IMR-90 (cell line): ENCODE measurements around the gene BCL2. TPM values are rescaled to one million over a fixed set of nuclear protein-coding genes. Genes with fewer than 3 reads are reported as not detected.

Source experiments
- ATAC-seq: fragments of 200-7000 bp; cut with Tn5 transposase; 2 replicates; pipeline ENCODE4 v1.9.1; 2020; ENCODE audit warnings: low read depth, mild to moderate bottlenecking, moderate library complexity
- BruUV-seq: library from RNA; stranded (reverse); fragments of 400-500 nt; replicated peaks from 2 replicates; lab custom pipeline; 2021; lab: Mats Ljungman, UMichigan
- CTCF ChIA-PET: fragments of 300-600 bp; formaldehyde crosslinking; extraction: SDS; loops from one replicate; lab custom pipeline; 2021; ENCODE audit warnings: antibody characterized with exemption; lab: Yijun Ruan, JAX
- POLR2A ChIA-PET: fragments of 300-600 bp; sonication (Branson Sonifier 250); formaldehyde crosslinking; loops from one replicate; lab custom pipeline; 2022; ENCODE audit warnings: antibody characterized with exemption; ENCODE audit not compliant: unreplicated experiment; lab: Charles Lee
- DNase-seq: peaks from one replicate; pipeline ENCODE4 v3.0.0; 2013
- H2AFZ ChIP-seq: replicated peaks from 2 replicates; pipeline ENCODE3; 2013; ENCODE audit warnings: low read length, mild to moderate bottlenecking; ENCODE audit not compliant: poor library complexity
- H2AK5ac ChIP-seq: 2 replicates; pipeline ENCODE4 v1.6.1; 2013; ENCODE audit warnings: low read depth, low read length, inconsistent platforms
- H2AK9ac ChIP-seq: replicated peaks from 2 replicates; pipeline ENCODE3; 2013; ENCODE audit warnings: mild to moderate bottlenecking, low read depth, low read length, moderate library complexity; ENCODE audit not compliant: poor library complexity
- H2BK120ac ChIP-seq: 2 replicates; pipeline ENCODE4 v1.6.1; 2013; ENCODE audit warnings: low read depth, low read length, inconsistent platforms
- H2BK15ac ChIP-seq: 3 replicates; pipeline ENCODE4 v1.6.1; 2013; ENCODE audit warnings: low read depth, low read length, inconsistent platforms
- H2BK20ac ChIP-seq: 2 replicates; pipeline ENCODE4 v1.6.1; 2013; ENCODE audit warnings: low read depth, mild to moderate bottlenecking, inconsistent platforms, low read length, moderate library complexity
- H2BK5ac ChIP-seq: 2 replicates; pipeline ENCODE4 v1.6.1; 2013; ENCODE audit warnings: mild to moderate bottlenecking, low read depth, low read length, inconsistent platforms; ENCODE audit not compliant: poor library complexity, severe bottlenecking
- H3K14ac ChIP-seq: replicated peaks from 2 replicates; pipeline ENCODE4 v1.6.1; 2013; ENCODE audit warnings: low read depth, low read length, inconsistent platforms
- H3K18ac ChIP-seq: 2 replicates; pipeline ENCODE4 v1.6.1; 2013; ENCODE audit warnings: low read depth, low read length, control low read depth
- H3K23ac ChIP-seq: 2 replicates; pipeline ENCODE4 v1.6.1; 2013; ENCODE audit warnings: low read depth, low read length, inconsistent platforms
- H3K27ac ChIP-seq: 2 replicates; pipeline ENCODE4 v1.5.1; 2013; ENCODE audit warnings: mild to moderate bottlenecking, control low read depth, low read length; ENCODE audit not compliant: insufficient read depth
- H3K27me3 ChIP-seq: 2 replicates; pipeline ENCODE4 v1.6.1; 2013; ENCODE audit warnings: low read length; ENCODE audit not compliant: control insufficient read depth, insufficient read depth
- H3K36me3 ChIP-seq: 2 replicates; pipeline ENCODE4 v1.6.1; 2013; ENCODE audit warnings: low read length, mixed read lengths; ENCODE audit not compliant: control insufficient read depth, insufficient read depth
- H3K4ac ChIP-seq: 2 replicates; pipeline ENCODE4 v1.6.1; 2013; ENCODE audit warnings: low read depth, low read length, inconsistent platforms
- H3K4me1 ChIP-seq: 2 replicates; pipeline ENCODE4 v1.6.1; 2013; ENCODE audit warnings: low read length, mixed read lengths; ENCODE audit not compliant: control insufficient read depth, insufficient read depth
- H3K4me2 ChIP-seq: 2 replicates; pipeline ENCODE4 v1.6.1; 2013; ENCODE audit warnings: low read depth, mild to moderate bottlenecking, control low read depth, low read length, moderate library complexity
- H3K4me3 ChIP-seq: 2 replicates; pipeline ENCODE4 v1.5.1; 2013; ENCODE audit warnings: low read depth, mild to moderate bottlenecking, control low read depth, low read length, moderate library complexity; ENCODE audit not compliant: insufficient read depth
- H3K56ac ChIP-seq: 2 replicates; pipeline ENCODE4 v1.6.1; 2013; ENCODE audit warnings: low read length, inconsistent platforms; ENCODE audit not compliant: insufficient read depth; ENCODE audit errors: extremely low read depth
- H3K79me1 ChIP-seq, 2 experiments: 2 replicates each; pipeline ENCODE4 v1.6.1; 2013; ENCODE audit warnings: low read length in 2 of 2, inconsistent platforms in 1 of 2, low read depth in 1 of 2
- H3K9ac ChIP-seq: 2 replicates; pipeline ENCODE4 v1.6.1; 2013; ENCODE audit warnings: low read depth, low read length, control low read depth
- H3K9me1 ChIP-seq: 2 replicates; pipeline ENCODE4 v1.6.1; 2013; ENCODE audit warnings: low read length, inconsistent platforms; ENCODE audit not compliant: insufficient read depth
- H3K9me3 ChIP-seq: 2 replicates; pipeline ENCODE4 v1.6.1; 2013; ENCODE audit warnings: low read length; ENCODE audit not compliant: control insufficient read depth, insufficient read depth
- H4K20me1 ChIP-seq: 2 replicates; pipeline ENCODE4 v1.6.1; 2013; ENCODE audit warnings: low read length, inconsistent platforms; ENCODE audit not compliant: insufficient read depth
- H4K5ac ChIP-seq: 2 replicates; pipeline ENCODE4 v1.6.1; 2013; ENCODE audit warnings: mild to moderate bottlenecking, low read depth, low read length, control low read depth
- H4K8ac ChIP-seq, 2 experiments: 2 replicates each; pipeline ENCODE4 v1.6.1; 2013; ENCODE audit warnings: low read depth in 2 of 2, low read length in 2 of 2, control low read depth in 1 of 2, inconsistent platforms in 1 of 2
- H4K91ac ChIP-seq: 2 replicates; pipeline ENCODE4 v1.6.1; 2013; ENCODE audit warnings: low read depth, low read length, inconsistent platforms; ENCODE audit not compliant: insufficient read depth
- BHLHE40 ChIP-seq: fragments of 150-350 bp; IDR thresholded peaks from 2 replicates; pipeline ENCODE4 v1.6.1; 2016; ENCODE audit warnings: mild to moderate bottlenecking, low read depth, low read length
- MAZ ChIP-seq: IDR thresholded peaks from 2 replicates; pipeline ENCODE4 v1.6.1; 2012; ENCODE audit warnings: low read depth, mild to moderate bottlenecking, low read length, improper control_type of control experiment, moderate library complexity, borderline replicate concordance
- MXI1 ChIP-seq: IDR thresholded peaks from 2 replicates; pipeline ENCODE4 v1.6.1; 2012; ENCODE audit warnings: low read depth, mild to moderate bottlenecking, low read length, moderate library complexity, borderline replicate concordance
- SMC3 ChIP-seq: fragments of 150-350 bp; IDR thresholded peaks from 2 replicates; pipeline ENCODE4 v1.6.1; 2016; ENCODE audit warnings: low read depth, mild to moderate bottlenecking, antibody characterized with exemption, low read length, moderate library complexity
- WGBS, 2 experiments: methylation state at CpG; one replicate each; pipeline versions ENCODE4 v1.1.5 to v1.1.7; 2013; ENCODE audit warnings: missing lambda C conversion rate in 2 of 2; ENCODE audit not compliant: insufficient read length in 1 of 2; ENCODE audit errors: extremely low coverage in 2 of 2; 5-methylcytosine and 5-hydroxymethylcytosine counted together
- dilution Hi-C: fragments of 300-500 bp; cut with HindIII; formaldehyde crosslinking; loops from one replicate; pipeline ENCODE4 v1.14.3; 2018; ENCODE audit warnings: low sequenced_read_pairs; ENCODE audit not compliant: unreplicated experiment
- in situ Hi-C: fragments of 300-500 bp; cut with MboI; formaldehyde crosslinking; loops from 3 replicates; pipeline ENCODE4 v1.14.3; 2019; ENCODE audit warnings: low sequenced_read_pairs, inconsistent platforms, mixed read lengths
- intact Hi-C: fragments of 100-400 bp; cut with micrococcal nuclease; formaldehyde crosslinking; loops from 2 replicates; pipeline ENCODE4 v1.10.0; 2022
- polyA plus RNA-seq, 3 experiments: library from polyadenylated mRNA; depleted of rRNA; stranded (reverse); fragments of >200 nt; gene quantifications; 2 replicates each; pipeline ENCODE4 v1.2.3, GENCODE V29; 2012; ENCODE audit warnings: low replicate concordance in 1 of 3
- total RNA-seq: library from RNA; depleted of rRNA; stranded (reverse); fragments of >200 nt; gene quantifications from 2 replicates; pipeline ENCODE4 v1.2.3, GENCODE V29; 2012
- TF ChIP-seq, protein P1 (sequence below): fragments of 150-350 bp; IDR thresholded peaks from 2 replicates; pipeline ENCODE4 v1.6.1; 2016; ENCODE audit warnings: low read depth, mild to moderate bottlenecking, low read length, moderate library complexity, borderline replicate concordance
- TF ChIP-seq, protein P2 (sequence below): conservative IDR thresholded peaks from 2 replicates; pipeline ENCODE4 v1.5.1; 2012; ENCODE audit warnings: mild to moderate bottlenecking, low read depth, low read length, improper control_type of control experiment
- TF ChIP-seq, protein P3 (sequence below): fragments of 150-350 bp; IDR thresholded peaks from 2 replicates; pipeline ENCODE4 v1.6.1; 2017; ENCODE audit warnings: mild to moderate bottlenecking, antibody characterized with exemption, low read length, low read depth

Gene BCL2
- total and polyA plus RNA-seq, 2 of the 4 experiments (the other 2 are of a cell fraction) = 0.24 to 0.54 TPM

DNA sequence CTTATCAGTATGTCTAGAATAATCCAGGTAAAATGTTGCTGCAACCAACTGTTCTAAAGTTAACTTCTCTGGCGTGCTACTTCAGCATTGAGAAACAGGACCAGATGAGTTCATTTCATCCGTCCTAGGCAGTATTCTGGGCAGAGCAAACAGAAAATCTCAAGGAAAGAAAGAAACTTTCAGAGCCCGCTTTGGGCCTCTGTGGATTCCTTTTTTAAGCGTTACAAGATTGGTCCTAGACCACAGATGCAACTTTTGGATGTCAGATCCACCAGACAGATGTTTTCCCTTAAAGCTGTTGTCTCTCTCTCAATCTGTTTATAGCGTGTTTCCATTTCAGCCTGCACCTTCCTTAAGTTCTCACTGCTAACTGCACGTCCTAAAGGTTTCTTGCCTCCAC, 75.0 kb downstream of the BCL2 start:
- no TSS peak for BruUV-seq
- in situ Hi-C loops (no loop called here), dilution Hi-C loops (no loop called here), intact Hi-C loops (no loop called here)
- no peak overlapping the region for H4K8ac ChIP-seq
- H2AK9ac ChIP-seq = no peak overlapping the region
- TF ChIP-seq, protein P1, sequence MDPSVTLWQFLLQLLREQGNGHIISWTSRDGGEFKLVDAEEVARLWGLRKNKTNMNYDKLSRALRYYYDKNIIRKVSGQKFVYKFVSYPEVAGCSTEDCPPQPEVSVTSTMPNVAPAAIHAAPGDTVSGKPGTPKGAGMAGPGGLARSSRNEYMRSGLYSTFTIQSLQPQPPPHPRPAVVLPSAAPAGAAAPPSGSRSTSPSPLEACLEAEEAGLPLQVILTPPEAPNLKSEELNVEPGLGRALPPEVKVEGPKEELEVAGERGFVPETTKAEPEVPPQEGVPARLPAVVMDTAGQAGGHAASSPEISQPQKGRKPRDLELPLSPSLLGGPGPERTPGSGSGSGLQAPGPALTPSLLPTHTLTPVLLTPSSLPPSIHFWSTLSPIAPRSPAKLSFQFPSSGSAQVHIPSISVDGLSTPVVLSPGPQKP = no peak
- TF ChIP-seq, protein P2, sequence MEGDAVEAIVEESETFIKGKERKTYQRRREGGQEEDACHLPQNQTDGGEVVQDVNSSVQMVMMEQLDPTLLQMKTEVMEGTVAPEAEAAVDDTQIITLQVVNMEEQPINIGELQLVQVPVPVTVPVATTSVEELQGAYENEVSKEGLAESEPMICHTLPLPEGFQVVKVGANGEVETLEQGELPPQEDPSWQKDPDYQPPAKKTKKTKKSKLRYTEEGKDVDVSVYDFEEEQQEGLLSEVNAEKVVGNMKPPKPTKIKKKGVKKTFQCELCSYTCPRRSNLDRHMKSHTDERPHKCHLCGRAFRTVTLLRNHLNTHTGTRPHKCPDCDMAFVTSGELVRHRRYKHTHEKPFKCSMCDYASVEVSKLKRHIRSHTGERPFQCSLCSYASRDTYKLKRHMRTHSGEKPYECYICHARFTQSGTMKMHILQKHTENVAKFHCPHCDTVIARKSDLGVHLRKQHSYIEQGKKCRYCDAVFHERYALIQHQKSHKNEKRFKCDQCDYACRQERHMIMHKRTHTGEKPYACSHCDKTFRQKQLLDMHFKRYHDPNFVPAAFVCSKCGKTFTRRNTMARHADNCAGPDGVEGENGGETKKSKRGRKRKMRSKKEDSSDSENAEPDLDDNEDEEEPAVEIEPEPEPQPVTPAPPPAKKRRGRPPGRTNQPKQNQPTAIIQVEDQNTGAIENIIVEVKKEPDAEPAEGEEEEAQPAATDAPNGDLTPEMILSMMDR = no peak
- TF ChIP-seq SMC3 = no peak
- no peak for TF ChIP-seq BHLHE40
- TF ChIP-seq MAZ = no peak
- TF ChIP-seq MXI1 = no peak
- TF ChIP-seq, protein P3, sequence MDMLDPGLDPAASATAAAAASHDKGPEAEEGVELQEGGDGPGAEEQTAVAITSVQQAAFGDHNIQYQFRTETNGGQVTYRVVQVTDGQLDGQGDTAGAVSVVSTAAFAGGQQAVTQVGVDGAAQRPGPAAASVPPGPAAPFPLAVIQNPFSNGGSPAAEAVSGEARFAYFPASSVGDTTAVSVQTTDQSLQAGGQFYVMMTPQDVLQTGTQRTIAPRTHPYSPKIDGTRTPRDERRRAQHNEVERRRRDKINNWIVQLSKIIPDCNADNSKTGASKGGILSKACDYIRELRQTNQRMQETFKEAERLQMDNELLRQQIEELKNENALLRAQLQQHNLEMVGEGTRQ = no peak
- ChIA-PET CTCF (no interaction called here), POLR2A (no interaction called here)
- no peak overlapping the region for H4K91ac ChIP-seq
- no peak overlapping the region for H3K18ac ChIP-seq
- no peaks in the 10 kb centered on the region; the same call in 1 of the 2 replicates for H3K4me1 ChIP-seq
- no peak overlapping the region for H2AFZ ChIP-seq
- DNase-seq (no peak), ATAC-seq (no peak)
- H2AK5ac ChIP-seq = no peak overlapping the region
- H3K4me3 ChIP-seq = no peak overlapping the region
- no peaks in the 10 kb centered on the region for H3K36me3 ChIP-seq
- no peak overlapping the region for H3K4ac ChIP-seq
- peaks cover 8% of the 10 kb centered on the region for H3K27me3 ChIP-seq
- no peak overlapping the region for H2BK5ac ChIP-seq
- H3K14ac ChIP-seq = no peak overlapping the region
- H3K23ac ChIP-seq = no peak overlapping the region
- no peaks in the 10 kb centered on the region for H4K20me1 ChIP-seq
- no peak overlapping the region for H3K56ac ChIP-seq
- no peak overlapping the region for H2BK15ac ChIP-seq
- no peak overlapping the region for H2BK120ac ChIP-seq
- H3K27ac ChIP-seq = no peak overlapping the region
- no peaks in the 10 kb centered on the region for H3K79me1 ChIP-seq
- H3K4me2 ChIP-seq = no peak overlapping the region
- WGBS, 2 experiments = 77% methylated on average over 2 of the region's 6 CpGs; no CpG with 5 or more reads in 1 of the 2 experiments
- no peak overlapping the region for H3K9ac ChIP-seq
- H4K5ac ChIP-seq = no peak overlapping the region
- H2BK20ac ChIP-seq = no peak overlapping the region
- H3K9me3 ChIP-seq = no peaks in the 10 kb centered on the region
- no peaks in the 10 kb centered on the region for H3K9me1 ChIP-seq
